HEK293 (cell line): Measurements from ENCODE around the gene EFCAB9.

Experiments
- CTCF ChIP-seq: fragments of 450-650 bp; formaldehyde crosslinking; IDR thresholded peaks from 2 replicates; pipeline ENCODE4 v1.5.1; 2016; ENCODE audit warnings: missing biosample characterization, missing genetic modification characterization
- GLIS1 ChIP-seq: fragments of 450-650 bp; formaldehyde crosslinking; IDR thresholded peaks from 2 replicates; pipeline ENCODE4 v1.5.1; 2016; ENCODE audit warnings: missing biosample characterization, missing genetic modification characterization
- HOXA7 ChIP-seq: sonication (generic); formaldehyde crosslinking; IDR thresholded peaks from 2 replicates; pipeline ENCODE4 v1.8.1; 2022; ENCODE audit warnings: missing genetic modification reagents, borderline replicate concordance
- PATZ1 ChIP-seq: fragments of 450-650 bp; formaldehyde crosslinking; IDR thresholded peaks from 2 replicates; pipeline ENCODE4 v1.5.1; 2016; ENCODE audit warnings: missing biosample characterization, missing genetic modification characterization
- RBAK ChIP-seq: fragments of 450-650 bp; formaldehyde crosslinking; IDR thresholded peaks from 2 replicates; pipeline ENCODE4 v1.5.1; 2016; ENCODE audit warnings: missing biosample characterization, missing genetic modification characterization
- REST ChIP-seq: fragments of 450-650 bp; formaldehyde crosslinking; IDR thresholded peaks from 2 replicates; pipeline ENCODE4 v1.5.1; 2016; ENCODE audit warnings: missing biosample characterization, missing genetic modification characterization
- ZNF146 ChIP-seq: fragments of 450-650 bp; formaldehyde crosslinking; IDR thresholded peaks from 2 replicates; pipeline ENCODE4 v1.5.1; 2016; ENCODE audit warnings: missing biosample characterization, missing genetic modification characterization
- ZNF311 ChIP-seq: fragments of 450-650 bp; formaldehyde crosslinking; IDR thresholded peaks from 2 replicates; pipeline ENCODE4 v1.5.1; 2017; ENCODE audit warnings: missing biosample characterization, missing genetic modification characterization, borderline replicate concordance
- ZNF423 ChIP-seq: fragments of 450-650 bp; formaldehyde crosslinking; IDR thresholded peaks from 2 replicates; pipeline ENCODE4 v1.5.1; 2016; ENCODE audit warnings: missing biosample characterization, missing genetic modification characterization
- ZNF530 ChIP-seq: fragments of 450-650 bp; formaldehyde crosslinking; IDR thresholded peaks from 2 replicates; pipeline ENCODE4 v1.5.1; 2016; ENCODE audit warnings: low read depth, missing biosample characterization, missing genetic modification characterization
- ZNF747 ChIP-seq: fragments of 450-650 bp; formaldehyde crosslinking; IDR thresholded peaks from 2 replicates; pipeline ENCODE4 v1.5.1; 2016; ENCODE audit warnings: missing biosample characterization, missing genetic modification characterization
- ZNF776 ChIP-seq: fragments of 450-650 bp; formaldehyde crosslinking; IDR thresholded peaks from 2 replicates; pipeline ENCODE4 v1.5.0; 2017; ENCODE audit warnings: missing biosample characterization, missing genetic modification characterization, borderline replicate concordance
- ZNF837 ChIP-seq: fragments of 450-650 bp; formaldehyde crosslinking; IDR thresholded peaks from 2 replicates; pipeline ENCODE4 v1.5.1; 2016; ENCODE audit warnings: missing biosample characterization, missing genetic modification characterization

- no peak for TF ChIP-seq RBAK (tag by site-specific recombination)
- no peak for TF ChIP-seq ZNF837 (tag by site-specific recombination)
- TF ChIP-seq PATZ1 = no peak
- TF ChIP-seq CTCF = no peak
- TF ChIP-seq ZNF423 (tag by site-specific recombination) = no peak
- TF ChIP-seq ZNF747 = no peak
- TF ChIP-seq ZNF776 = no peak
- no peak for TF ChIP-seq ZNF530 (tag by site-specific recombination)
- TF ChIP-seq ZNF146 = no peak
- no peak for TF ChIP-seq ZNF311 (tag by site-specific recombination)
- TF ChIP-seq HOXA7 = no peak
- no peak for TF ChIP-seq GLIS1
- no peak for TF ChIP-seq REST
These were observed 57.4 kb downstream of the EFCAB9 start for GRCh38 chr5:172251419-172251818.
